BLaER1 (cell line): ENCODE results near the gene DIP2A.

ENCODE experiments used
- H3K27ac ChIP-seq: shearing (Covaris generic); formaldehyde crosslinking; 2 replicates; pipeline ENCODE4 v1.8.1; 2022
- H3K27me3 ChIP-seq: shearing (Covaris generic); formaldehyde crosslinking; 2 replicates; pipeline ENCODE4 v1.8.1; 2022
- H3K36me3 ChIP-seq: shearing (Covaris generic); formaldehyde crosslinking; 2 replicates; pipeline ENCODE4 v1.8.1; 2022
- H3K4me1 ChIP-seq: shearing (Covaris generic); formaldehyde crosslinking; 2 replicates; pipeline ENCODE4 v1.8.1; 2022
- H3K4me2 ChIP-seq: shearing (Covaris generic); formaldehyde crosslinking; 2 replicates; pipeline ENCODE4 v1.8.1; 2022
- H3K4me3 ChIP-seq: shearing (Covaris generic); formaldehyde crosslinking; 2 replicates; pipeline ENCODE4 v1.8.1; 2022
- H3K9ac ChIP-seq: shearing (Covaris generic); formaldehyde crosslinking; 2 replicates; pipeline ENCODE4 v1.8.1; 2022
- H3K9me3 ChIP-seq: shearing (Covaris generic); formaldehyde crosslinking; 2 replicates; pipeline ENCODE4 v1.8.1; 2022
- H4K20me1 ChIP-seq: shearing (Covaris generic); formaldehyde crosslinking; 2 replicates; pipeline ENCODE4 v1.8.1; 2022
- Cebpa-rat ChIP-seq: shearing (Covaris generic); IDR thresholded peaks from 2 replicates; pipeline ENCODE4 v1.8.1; 2022

The DIP2A gene

DNA sequence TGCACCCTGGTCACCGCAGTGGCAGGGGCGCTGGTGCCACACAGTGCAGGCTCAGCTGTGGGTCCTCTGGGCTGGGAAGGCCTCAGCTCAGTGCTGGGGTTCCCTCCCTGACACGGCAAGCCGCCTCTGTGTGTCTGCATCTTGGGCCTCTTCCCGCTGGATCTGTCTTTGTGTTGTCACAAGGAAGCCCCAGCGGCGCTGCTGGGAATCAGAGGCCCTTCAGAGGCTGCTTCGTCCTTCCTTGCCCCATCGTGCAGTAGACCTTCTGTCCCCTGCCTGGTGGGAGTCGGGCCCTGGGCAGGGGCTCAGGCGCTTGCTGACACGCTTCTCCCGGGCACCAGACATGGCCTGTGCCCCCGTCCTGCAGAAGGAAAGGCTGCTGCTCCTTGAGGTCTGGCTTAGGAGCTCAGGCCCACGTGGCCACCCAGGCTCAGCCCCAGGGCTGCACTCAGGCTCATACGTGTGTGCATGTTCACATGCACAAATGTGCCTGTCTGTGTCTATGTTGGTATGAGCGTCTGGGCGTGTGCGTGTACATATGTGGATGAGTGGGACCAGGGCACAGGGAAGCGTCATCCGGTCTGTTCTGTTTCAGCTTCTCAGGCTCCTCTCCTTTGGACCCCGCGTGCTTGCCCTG, 24.3 kb upstream of the DIP2A start:
- no peaks in the 10 kb centered on the region for H3K27me3 ChIP-seq
- H3K4me1 ChIP-seq = no peaks in the 10 kb centered on the region
- peaks cover 9% of the 10 kb centered on the region; the same call in 1 of the 2 replicates for H4K20me1 ChIP-seq
- H3K27ac ChIP-seq = no peak overlapping the region
- H3K4me2 ChIP-seq = no peak overlapping the region
- TF ChIP-seq Cebpa-rat = no peak
- H3K9me3 ChIP-seq = no peaks in the 10 kb centered on the region
- no peak overlapping the region for H3K9ac ChIP-seq
- H3K4me3 ChIP-seq = no peak overlapping the region
- H3K36me3 ChIP-seq = peaks cover 100% of the 10 kb centered on the region

DNA sequence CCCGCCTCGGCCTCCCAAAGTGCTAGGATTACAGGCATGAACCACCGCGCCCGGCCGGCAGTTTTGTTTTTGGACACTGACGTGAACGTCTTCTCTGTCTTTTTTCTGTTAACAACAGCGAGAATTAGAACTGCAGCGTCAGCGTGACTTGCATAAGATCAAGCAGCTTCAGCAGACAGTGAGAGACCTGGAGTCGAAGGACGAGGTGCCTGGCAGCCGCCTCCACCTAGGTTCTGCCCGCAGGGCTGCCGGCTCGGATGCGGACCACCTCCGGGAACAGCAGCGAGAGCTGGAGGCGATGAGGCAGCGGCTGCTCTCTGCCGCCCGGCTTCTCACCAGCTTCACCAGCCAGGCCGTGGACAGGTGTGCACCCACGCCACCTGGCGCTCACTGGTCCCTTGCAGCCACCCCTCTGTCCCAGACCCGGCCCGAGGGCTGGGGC, 22.9 kb upstream of the DIP2A start:
- H3K9ac ChIP-seq = no peak overlapping the region
- TF ChIP-seq Cebpa-rat = no peak
- peaks cover 100% of the 10 kb centered on the region for H3K36me3 ChIP-seq
- no peaks in the 10 kb centered on the region for H3K9me3 ChIP-seq
- no peak overlapping the region for H3K4me2 ChIP-seq
- H3K4me3 ChIP-seq = no peak overlapping the region
- no peak overlapping the region for H3K27ac ChIP-seq
- peaks cover 9% of the 10 kb centered on the region; the same call in 1 of the 2 replicates for H4K20me1 ChIP-seq
- no peaks in the 10 kb centered on the region for H3K27me3 ChIP-seq
- H3K4me1 ChIP-seq = no peaks in the 10 kb centered on the region

DNA sequence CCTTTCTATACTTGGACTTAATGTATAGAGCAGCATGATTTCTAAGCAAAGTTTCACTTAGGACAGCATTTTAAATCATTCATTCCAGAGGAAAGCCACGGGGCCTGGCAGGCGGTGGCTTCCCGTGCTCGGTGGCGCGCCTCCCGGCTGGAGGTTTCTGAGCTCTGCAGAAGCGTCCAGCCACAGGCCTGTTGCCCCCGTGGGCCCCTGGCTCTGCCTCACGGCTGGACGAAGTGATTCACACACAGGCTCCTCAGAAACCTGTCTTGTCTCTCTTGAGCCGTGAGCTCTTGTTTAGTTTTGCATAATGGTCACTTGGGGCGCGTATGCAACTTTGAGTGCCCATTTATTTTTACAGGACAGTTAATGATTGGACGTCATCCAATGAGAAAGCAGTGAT, 22.1 kb upstream of the DIP2A start:
- Histone ChIP-seq H3K27me3 (no peaks in the 10 kb centered on the region), H3K4me1 (no peaks in the 10 kb centered on the region), H3K4me2 (no peak overlapping the region), H3K9me3 (no peaks in the 10 kb centered on the region), H3K27ac (no peak overlapping the region), H3K9ac (no peak overlapping the region), H4K20me1 (peaks cover 9% of the 10 kb centered on the region; the same call in 1 of the 2 replicates), H3K4me3 (no peak overlapping the region), H3K36me3 (peaks cover 100% of the 10 kb centered on the region)
- no peak for TF ChIP-seq Cebpa-rat

DNA sequence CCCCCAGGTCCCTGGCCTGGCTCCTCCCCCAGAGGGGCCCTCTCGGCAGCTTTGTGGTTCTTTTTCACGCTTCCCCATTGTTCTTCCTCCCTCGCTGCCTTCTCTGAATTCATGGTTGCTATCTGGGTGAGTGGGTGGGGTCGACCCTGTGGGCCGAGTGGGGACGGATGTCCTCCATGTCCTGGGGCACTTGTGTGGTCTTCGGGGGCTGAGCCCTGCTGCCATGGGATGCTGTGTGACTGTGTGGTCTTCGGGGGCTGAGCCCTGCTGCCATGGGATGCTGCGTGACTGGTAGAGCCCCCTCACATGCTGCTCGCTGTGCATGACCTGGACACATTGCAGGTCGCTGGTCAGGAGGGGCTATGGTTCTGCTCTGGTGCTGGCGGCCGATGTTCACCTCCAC, 21.6 kb upstream of the DIP2A start:
- Histone ChIP-seq H4K20me1 (peaks cover 9% of the 10 kb centered on the region; the same call in 1 of the 2 replicates), H3K4me3 (no peak overlapping the region), H3K4me2 (no peak overlapping the region), H3K4me1 (no peaks in the 10 kb centered on the region), H3K9ac (no peak overlapping the region), H3K9me3 (no peaks in the 10 kb centered on the region), H3K36me3 (peaks cover 100% of the 10 kb centered on the region), H3K27ac (no peak overlapping the region), H3K27me3 (no peaks in the 10 kb centered on the region)
- TF ChIP-seq Cebpa-rat = no peak

DNA sequence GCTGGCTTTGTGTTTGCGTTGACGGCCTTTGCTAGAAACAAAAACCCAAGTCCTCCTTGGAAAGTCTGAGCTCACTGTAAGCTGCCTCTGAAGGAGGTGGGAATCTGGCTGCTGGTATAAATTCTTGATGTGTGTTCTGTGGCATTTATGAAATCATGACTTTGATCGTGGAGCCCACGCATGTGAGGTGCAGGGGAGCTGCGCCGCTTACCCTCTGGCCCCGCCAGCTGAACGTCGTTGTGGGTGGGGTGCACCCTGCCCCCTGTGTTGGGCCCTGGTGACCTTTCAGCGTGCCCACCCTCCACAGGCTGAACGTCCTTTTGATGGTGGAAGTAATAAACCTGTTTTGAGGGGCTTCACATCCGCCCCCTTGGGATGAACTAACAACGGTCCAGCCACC, 21.2 kb upstream of the DIP2A start:
- Histone ChIP-seq H3K27ac (no peak overlapping the region), H3K4me1 (no peaks in the 10 kb centered on the region), H3K4me3 (no peak overlapping the region), H3K9me3 (no peaks in the 10 kb centered on the region), H4K20me1 (peaks cover 9% of the 10 kb centered on the region; the same call in 1 of the 2 replicates), H3K27me3 (no peaks in the 10 kb centered on the region), H3K9ac (no peak overlapping the region), H3K4me2 (no peak overlapping the region), H3K36me3 (peaks cover 100% of the 10 kb centered on the region)
- no peak for TF ChIP-seq Cebpa-rat

DNA sequence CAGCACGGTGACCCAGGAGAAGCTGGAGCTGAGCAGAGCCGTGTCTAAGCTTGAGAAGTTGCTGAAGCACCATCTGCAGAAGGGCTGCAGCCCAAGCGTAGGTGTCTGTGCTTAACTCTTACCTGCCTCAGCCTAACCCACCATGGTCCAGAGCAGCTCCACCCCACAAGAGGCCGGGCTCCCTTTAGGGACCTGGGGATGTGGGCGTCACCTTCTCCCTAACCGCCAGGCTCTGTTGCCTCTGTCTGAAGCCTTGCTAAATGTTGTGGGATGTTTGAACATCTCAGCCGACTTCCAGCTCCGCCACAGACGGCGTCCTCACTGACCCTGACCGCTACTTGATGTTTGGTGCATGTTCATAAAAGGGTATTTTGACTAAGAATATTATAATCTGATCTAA, 20.4 kb upstream of the DIP2A start:
- no peak for TF ChIP-seq Cebpa-rat
- Histone ChIP-seq H3K4me1 (no peaks in the 10 kb centered on the region), H3K4me2 (no peak overlapping the region), H3K9ac (no peak overlapping the region), H3K27me3 (no peaks in the 10 kb centered on the region), H3K9me3 (no peaks in the 10 kb centered on the region), H3K36me3 (peaks cover 100% of the 10 kb centered on the region), H3K27ac (no peak overlapping the region), H4K20me1 (peaks cover 9% of the 10 kb centered on the region; the same call in 1 of the 2 replicates), H3K4me3 (no peak overlapping the region)

DNA sequence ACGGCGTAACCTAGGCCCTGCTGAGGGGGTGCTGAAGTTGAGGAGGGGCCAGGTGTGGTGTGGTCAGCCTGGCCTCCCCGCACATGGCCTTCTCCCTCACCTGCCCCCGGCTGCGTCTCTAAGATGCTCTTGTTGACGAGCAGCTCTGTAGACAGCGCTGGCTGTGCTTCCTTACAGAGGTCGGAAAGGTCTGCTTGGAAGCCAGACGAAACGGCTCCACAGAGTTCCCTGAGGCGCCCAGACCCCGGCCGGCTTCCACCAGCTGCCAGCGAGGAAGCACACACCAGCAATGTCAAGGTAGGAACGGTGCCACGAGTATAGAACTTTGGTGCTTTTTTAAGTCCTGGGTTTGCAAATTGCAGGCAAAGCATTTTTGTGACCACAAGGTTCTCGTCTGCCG, 18.8 kb upstream of the DIP2A start:
- Histone ChIP-seq H3K4me3 (no peak overlapping the region), H3K4me1 (no peaks in the 10 kb centered on the region), H3K36me3 (peaks cover 100% of the 10 kb centered on the region), H3K4me2 (no peak overlapping the region), H3K27ac (no peak overlapping the region), H3K9ac (no peak overlapping the region), H4K20me1 (no peaks in the 10 kb centered on the region), H3K9me3 (no peaks in the 10 kb centered on the region), H3K27me3 (no peaks in the 10 kb centered on the region)
- no peak for TF ChIP-seq Cebpa-rat

DNA sequence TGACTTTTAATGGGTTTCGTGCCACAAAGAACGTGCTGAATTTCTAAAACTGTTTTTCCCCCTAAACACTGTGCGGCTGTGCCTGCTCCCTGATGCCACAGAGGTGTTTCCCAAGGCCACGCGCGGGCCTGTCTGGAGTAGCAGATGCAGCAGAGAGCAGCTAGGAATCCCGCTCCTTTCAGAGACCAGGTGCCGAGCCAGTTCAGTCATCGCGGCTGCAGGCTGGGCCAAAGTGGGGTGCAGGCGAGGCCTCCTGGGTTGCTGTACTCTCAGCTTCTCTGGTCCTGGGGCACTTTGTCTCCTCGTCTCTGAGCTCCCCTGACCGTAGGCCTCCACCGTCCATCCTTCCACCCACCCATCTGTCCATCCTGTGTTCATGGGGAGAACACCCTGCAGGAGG, 17.4 kb upstream of the DIP2A start:
- H3K27me3 ChIP-seq = no peaks in the 10 kb centered on the region
- H3K4me1 ChIP-seq = no peaks in the 10 kb centered on the region
- TF ChIP-seq Cebpa-rat = no peak
- no peak overlapping the region for H3K4me2 ChIP-seq
- no peaks in the 10 kb centered on the region for H4K20me1 ChIP-seq
- H3K36me3 ChIP-seq = peaks cover 98% of the 10 kb centered on the region
- H3K9me3 ChIP-seq = no peaks in the 10 kb centered on the region
- no peak overlapping the region for H3K9ac ChIP-seq
- no peak overlapping the region for H3K4me3 ChIP-seq
- no peak overlapping the region for H3K27ac ChIP-seq

DNA sequence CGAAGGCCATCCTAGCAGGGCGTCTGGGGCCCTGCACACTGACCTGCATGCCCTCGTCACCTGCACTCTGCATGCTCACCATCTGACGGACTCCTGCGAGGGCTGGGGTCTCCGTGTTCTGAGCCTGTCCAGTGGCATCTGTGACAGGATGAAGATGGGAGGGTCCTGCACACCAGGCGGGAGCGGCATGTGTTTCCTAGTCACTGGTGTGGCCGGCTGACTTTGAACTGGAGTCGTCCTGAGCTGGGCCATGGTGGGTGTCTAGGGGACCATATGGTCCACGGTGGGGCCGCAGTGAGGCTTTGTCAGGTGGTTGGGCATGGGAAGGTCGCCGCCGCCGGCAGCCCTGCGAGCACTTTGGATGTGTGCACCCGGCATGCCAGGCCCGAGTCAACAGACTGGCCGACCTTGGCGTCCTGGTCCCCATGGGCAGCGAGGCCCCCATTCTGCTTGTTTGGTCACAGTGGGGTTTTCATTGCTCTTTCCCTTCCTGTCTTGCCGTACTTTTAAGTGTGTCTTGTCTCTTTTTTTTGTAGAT, 16.7 kb upstream of the DIP2A start:
- no peaks in the 10 kb centered on the region for H4K20me1 ChIP-seq
- H3K4me2 ChIP-seq = no peak overlapping the region
- H3K36me3 ChIP-seq = peaks cover 98% of the 10 kb centered on the region
- no peak for TF ChIP-seq Cebpa-rat
- H3K9me3 ChIP-seq = peaks cover 1% of the 10 kb centered on the region; the same call in 1 of the 2 replicates
- H3K27ac ChIP-seq = no peak overlapping the region
- no peak overlapping the region for H3K9ac ChIP-seq
- H3K4me3 ChIP-seq = no peak overlapping the region
- H3K27me3 ChIP-seq = no peaks in the 10 kb centered on the region
- H3K4me1 ChIP-seq = no peaks in the 10 kb centered on the region

DNA sequence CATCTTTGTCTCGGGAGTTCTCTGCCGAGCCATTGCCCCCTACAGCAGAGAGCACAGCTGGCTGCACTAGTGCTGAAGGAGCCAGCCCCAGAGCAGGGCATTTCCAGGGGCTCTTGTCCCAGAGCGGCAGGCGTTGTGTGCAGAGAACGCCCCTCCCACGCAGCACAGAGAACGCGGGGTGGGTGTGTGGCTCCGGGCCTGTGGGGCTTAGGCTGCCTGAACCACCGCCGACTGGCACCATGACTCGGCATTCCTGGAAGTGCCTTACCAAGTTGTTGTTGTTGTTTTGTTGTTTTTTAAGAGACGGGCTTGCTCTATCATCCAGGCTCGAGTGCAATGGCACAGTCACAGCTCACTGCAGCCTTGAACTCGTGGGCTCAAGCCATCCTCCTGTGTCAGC, 15.8 kb upstream of the DIP2A start:
- Histone ChIP-seq H3K9ac (no peak overlapping the region), H3K27ac (no peak overlapping the region), H3K4me3 (no peak overlapping the region), H3K4me1 (no peaks in the 10 kb centered on the region), H3K9me3 (peaks cover 10% of the 10 kb centered on the region), H4K20me1 (no peaks in the 10 kb centered on the region), H3K36me3 (peaks cover 98% of the 10 kb centered on the region), H3K27me3 (no peaks in the 10 kb centered on the region), H3K4me2 (no peak overlapping the region)
- no peak for TF ChIP-seq Cebpa-rat
